Psoas muscle (tissue), 8 donors: ENCODE data around the gene CFAP251. TPM values are rescaled to one million over a fixed set of nuclear protein-coding genes. Genes with fewer than 3 reads are reported as not detected.
A peak's percentile ranks its signal among the peaks of the same experiment; 100 is the strongest.

ENCODE experiments used
- ATAC-seq, 4 donors: fragments of 200-7000 bp; cut with Tn5 transposase; one replicate each; pipeline ENCODE4 v1.9.1; 2020; ENCODE audit warnings: moderate library complexity in 3 of 4, mild to moderate bottlenecking in 2 of 4
- DNase-seq, 2 donors: peaks; one replicate each; pipeline ENCODE4 v3.0.0-alpha.2; 2020
- H3K27ac ChIP-seq: fragments of 200-600 bp; one replicate; pipeline ENCODE4 v1.8.0; 2022
- H3K27me3 ChIP-seq, 3 donors: fragments of 200-600 bp in 1 of 3; one replicate each; pipeline versions ENCODE4 v1.6.1 to v1.8.0; 2013 to 2022; ENCODE audit warnings: low read length in 2 of 3, mild to moderate bottlenecking in 2 of 3, moderate library complexity in 1 of 3; ENCODE audit not compliant: insufficient read depth in 3 of 3
- H3K36me3 ChIP-seq, 2 donors: fragments of 200-600 bp in 1 of 2; one replicate each; pipeline versions ENCODE4 v1.6.1 to v1.8.0; 2013 to 2022; ENCODE audit warnings: low read depth in 1 of 2, mild to moderate bottlenecking in 1 of 2, moderate library complexity in 1 of 2; ENCODE audit not compliant: insufficient read depth in 1 of 2
- H3K4me1 ChIP-seq: fragments of 200-600 bp; one replicate; pipeline ENCODE4 v1.8.0; 2022
- H3K4me3 ChIP-seq: fragments of 200-600 bp; one replicate; pipeline ENCODE4 v1.8.0; 2022; ENCODE audit warnings: mild to moderate bottlenecking
- H3K9me3 ChIP-seq: fragments of 200-600 bp; one replicate; pipeline ENCODE4 v1.8.0; 2022
- CTCF ChIP-seq: fragments of 200-600 bp; IDR thresholded peaks from one replicate; pipeline ENCODE4 v1.8.0; 2022; ENCODE audit warnings: antibody characterized with exemption
- WGBS, 3 donors: extraction: QIAGEN DNeasy Blood & Tissue Kit; methylation state at CpG; one replicate each; pipeline versions ENCODE4 v1.1.6 to v1.1.7; 2013; 5-methylcytosine and 5-hydroxymethylcytosine counted together
- intact Hi-C, 2 donors: fragments of 100-400 bp; cut with DNase I; formaldehyde crosslinking; loops; one replicate each; pipeline versions ENCODE4 v1.11.0 to v1.14.2; 2022
- polyA plus RNA-seq, 3 donors: library from polyadenylated mRNA; stranded (reverse); fragments of 200-250 nt; gene quantifications; one replicate each; pipeline ENCODE4 v1.2.3, GENCODE V29; 2013
- total RNA-seq, 4 donors: library from RNA; stranded (reverse); fragmentation: NEBNext Ultra II Directional in 2 of 4; extraction: Animal tissue kit (Norgen Biotek cat#: 25700) in 2 of 4; gene quantifications; one replicate each; pipeline versions ENCODE4 v1.2.1 to v1.2.4, GENCODE V29; 2021 to 2023
- donor health status: healthy with polysubstance abuse.
- donor health status: DM: no; HTN: no; CAD: no; lungs with moderate emphysema.
- donor health status: Bipolar disorder and iron deficiency.
- donor health status: healthy.
- donor health status: DM: yes; HTN: yes; CAD: no.
- donor health status: DM: no; HTN: no; CAD: no.
- donor health status: DM: no; HTN: no; CAD: no.
- donor health status: DM: yes; HTN: yes; CAD: no.

CFAP251 gene
- total and polyA plus RNA-seq, 7 donors: 0.36 to 0.79 (median 0.64) TPM

- Histone ChIP-seq H3K36me3 (no peaks in the 10 kb centered on the region), H3K27ac (no peak overlapping the region), H3K4me1 (no peaks in the 10 kb centered on the region), H3K4me3 (no peak overlapping the region), H3K9me3 (no peaks in the 10 kb centered on the region), H3K27me3 (no peaks in the 10 kb centered on the region)
- DNase-seq (no peak), ATAC-seq (no peak)
- WGBS, 3 donors: 55 to 66% (median 57%) methylated on average over 10 of the region's 10 CpGs
- TF ChIP-seq CTCF: no peak
- intact Hi-C loops: no loop called here
These were observed 72.6 kb downstream of the CFAP251 start for GRCh38 chr12:121990692-121991603.

- no peaks in the 10 kb centered on the region for H3K36me3 ChIP-seq
- ATAC-seq (peak in 2 of 4 donors; percentile 37 to 54), DNase-seq (no peak)
- no peak overlapping the region for H3K4me3 ChIP-seq
- 81 to 82% (median 81%) methylated on average over 21 of the region's 21 CpGs for WGBS, 3 donors
- no peaks in the 10 kb centered on the region for H3K4me1 ChIP-seq
- TF ChIP-seq CTCF: no peak
- H3K27ac ChIP-seq: no peak overlapping the region
- H3K27me3 ChIP-seq: no peaks in the 10 kb centered on the region
- no peaks in the 10 kb centered on the region for H3K9me3 ChIP-seq
- intact Hi-C loops: no loop called here
These were observed 73.9 kb downstream of the CFAP251 start for GRCh38 chr12:121992059-121992879.

GRCh38 chr12:121996050-121996944 lies 77.9 kb downstream of the CFAP251 start:
- Histone ChIP-seq H3K4me3 (no peak overlapping the region), H3K27me3 (no peaks in the 10 kb centered on the region), H3K9me3 (no peaks in the 10 kb centered on the region), H3K36me3 (no peaks in the 10 kb centered on the region), H3K4me1 (no peaks in the 10 kb centered on the region), H3K27ac (no peak overlapping the region)
- intact Hi-C loops: no loop called here
- TF ChIP-seq CTCF: no peak
- DNase-seq (no peak), ATAC-seq (no peak)
- 65 to 67% (median 66%) methylated on average over 9 of the region's 9 CpGs for WGBS, 3 donors

- WGBS, 3 donors: 85 to 88% (median 87%) methylated on average over 13 of the region's 13 CpGs
- TF ChIP-seq CTCF: no peak
- no peak overlapping the region for H3K4me3 ChIP-seq
- H3K9me3 ChIP-seq: no peaks in the 10 kb centered on the region
- intact Hi-C loops: no loop called here
- ATAC-seq (no peak), DNase-seq (no peak)
- no peak overlapping the region for H3K27ac ChIP-seq
- no peaks in the 10 kb centered on the region for H3K4me1 ChIP-seq
- H3K36me3 ChIP-seq: no peaks in the 10 kb centered on the region
- H3K27me3 ChIP-seq: no peaks in the 10 kb centered on the region
These were observed 78.7 kb downstream of the CFAP251 start for GRCh38 chr12:121996945-121997612.
